Measurements from ENCODE around the gene CELF1. TPM values are rescaled to one million over a fixed set of nuclear protein-coding genes. Genes with fewer than 3 reads are reported as not detected.

Gene CELF1
- total and polyA plus RNA-seq, 9 of the 15 experiments (the other 6 are each of a cell fraction or from before 2014, with no cell fraction given) = 11.3 to 142 (median 77.4) TPM

DNA sequence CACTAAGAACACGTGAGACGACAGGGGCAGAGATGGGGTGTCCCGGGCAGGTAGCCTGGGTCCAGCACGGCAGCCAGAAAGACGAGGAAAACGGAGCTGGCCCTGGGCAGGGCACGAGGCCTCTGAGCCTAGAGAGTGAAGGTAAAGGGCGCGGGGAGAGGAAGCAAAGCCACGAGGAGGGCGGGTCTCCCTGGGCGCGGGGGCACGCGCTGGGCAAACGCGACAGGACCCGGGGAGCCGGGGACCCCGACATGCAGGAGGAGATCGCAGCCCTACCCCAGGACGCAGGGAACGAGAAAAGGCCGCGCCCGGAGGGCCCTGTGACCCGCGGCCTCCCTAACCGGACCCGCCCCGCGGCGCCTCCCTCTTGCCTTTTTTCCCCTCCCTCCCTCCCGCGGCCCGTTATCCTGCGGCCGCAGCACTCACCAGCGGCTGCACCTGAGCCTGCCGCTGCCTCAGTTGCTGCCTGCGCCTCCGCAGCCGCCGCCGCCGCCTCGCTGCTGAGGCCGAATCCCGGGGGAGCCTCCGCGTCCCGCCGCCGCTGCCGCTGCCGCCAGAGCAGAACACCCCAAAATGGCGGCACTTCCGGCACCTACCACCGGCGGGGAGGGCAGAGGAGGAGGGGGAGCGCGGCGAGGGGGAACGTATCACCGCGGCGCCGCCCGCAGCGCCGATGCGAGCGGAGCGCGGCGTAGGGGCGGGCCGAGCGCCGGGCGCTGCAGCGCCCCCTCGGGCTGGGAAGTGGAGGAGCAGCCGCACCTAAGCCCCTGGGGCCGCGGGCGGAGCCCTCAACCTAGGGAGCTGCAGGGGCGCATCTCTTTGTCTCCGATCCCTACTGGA, at the start of gene CELF1 (continued):
- TF ChIP-seq TAF1 (IDR thresholded peaks at IDR 0.05; ENCODE audit: control insufficient read depth, extremely low read depth, insufficient read depth, low read length, severe bottlenecking) (peak; percentile 78), ZFX (CRISPR knock-in tag; IDR thresholded peaks at IDR 0.05) (peak; percentile 83), SMAD2 (IDR thresholded peaks at IDR 0.05; ENCODE audit: low read depth, low read length) (no peak), KLF1 (tag; IDR thresholded peaks at IDR 0.05) (peak; percentile 38; the same call in 1 of the 2 replicates), SMAD4 (CRISPR knock-in tag; conservative IDR thresholded peaks at IDR 0.05) (peak; percentile 54; the same call in 1 of the 2 replicates), CBX1 (IDR thresholded peaks at IDR 0.05; ENCODE audit: low read depth) (peak; percentile 73; the same call in 1 of the 2 replicates), HNRNPH1 (optimal IDR thresholded peaks at IDR 0.05; ENCODE audit: low read depth, low read length) (no peak), NR2C2 (CRISPR knock-in tag; IDR thresholded peaks at IDR 0.05) (peak; percentile 33; the same call in 1 of the 2 replicates), NR2C2 (tag; IDR thresholded peaks at IDR 0.05) (peak; percentile 75; the same call in 1 of the 2 replicates), ZNF311 (CRISPR knock-in tag; IDR thresholded peaks at IDR 0.05) (no peak), ESRRA (IDR thresholded peaks at IDR 0.05; ENCODE audit: borderline replicate concordance, low read depth) (peak; percentile 71; the same call in 1 of the 2 replicates)
- TF ChIP-seq, protein P1, sequence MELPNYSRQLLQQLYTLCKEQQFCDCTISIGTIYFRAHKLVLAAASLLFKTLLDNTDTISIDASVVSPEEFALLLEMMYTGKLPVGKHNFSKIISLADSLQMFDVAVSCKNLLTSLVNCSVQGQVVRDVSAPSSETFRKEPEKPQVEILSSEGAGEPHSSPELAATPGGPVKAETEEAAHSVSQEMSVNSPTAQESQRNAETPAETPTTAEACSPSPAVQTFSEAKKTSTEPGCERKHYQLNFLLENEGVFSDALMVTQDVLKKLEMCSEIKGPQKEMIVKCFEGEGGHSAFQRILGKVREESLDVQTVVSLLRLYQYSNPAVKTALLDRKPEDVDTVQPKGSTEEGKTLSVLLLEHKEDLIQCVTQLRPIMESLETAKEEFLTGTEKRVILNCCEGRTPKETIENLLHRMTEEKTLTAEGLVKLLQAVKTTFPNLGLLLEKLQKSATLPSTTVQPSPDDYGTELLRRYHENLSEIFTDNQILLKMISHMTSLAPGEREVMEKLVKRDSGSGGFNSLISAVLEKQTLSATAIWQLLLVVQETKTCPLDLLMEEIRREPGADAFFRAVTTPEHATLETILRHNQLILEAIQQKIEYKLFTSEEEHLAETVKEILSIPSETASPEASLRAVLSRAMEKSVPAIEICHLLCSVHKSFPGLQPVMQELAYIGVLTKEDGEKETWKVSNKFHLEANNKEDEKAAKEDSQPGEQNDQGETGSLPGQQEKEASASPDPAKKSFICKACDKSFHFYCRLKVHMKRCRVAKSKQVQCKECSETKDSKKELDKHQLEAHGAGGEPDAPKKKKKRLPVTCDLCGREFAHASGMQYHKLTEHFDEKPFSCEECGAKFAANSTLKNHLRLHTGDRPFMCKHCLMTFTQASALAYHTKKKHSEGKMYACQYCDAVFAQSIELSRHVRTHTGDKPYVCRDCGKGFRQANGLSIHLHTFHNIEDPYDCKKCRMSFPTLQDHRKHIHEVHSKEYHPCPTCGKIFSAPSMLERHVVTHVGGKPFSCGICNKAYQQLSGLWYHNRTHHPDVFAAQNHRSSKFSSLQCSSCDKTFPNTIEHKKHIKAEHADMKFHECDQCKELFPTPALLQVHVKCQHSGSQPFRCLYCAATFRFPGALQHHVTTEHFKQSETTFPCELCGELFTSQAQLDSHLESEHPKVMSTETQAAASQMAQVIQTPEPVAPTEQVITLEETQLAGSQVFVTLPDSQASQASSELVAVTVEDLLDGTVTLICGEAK (IDR thresholded peaks at IDR 0.05) = peak; percentile 82
- TF ChIP-seq, protein P1 (CRISPR knock-in tag; IDR thresholded peaks at IDR 0.05) = no peak
- TF ChIP-seq, protein P2, sequence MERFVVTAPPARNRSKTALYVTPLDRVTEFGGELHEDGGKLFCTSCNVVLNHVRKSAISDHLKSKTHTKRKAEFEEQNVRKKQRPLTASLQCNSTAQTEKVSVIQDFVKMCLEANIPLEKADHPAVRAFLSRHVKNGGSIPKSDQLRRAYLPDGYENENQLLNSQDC (CRISPR knock-in tag; IDR thresholded peaks at IDR 0.05) = peak; percentile 52; the same call in 1 of the 2 replicates
